Activated B cell treated with CpG ODN at 0.5 μM for 24 hours (primary cell): ENCODE results near the gene MTURN. TPM values are rescaled to one million over a fixed set of nuclear protein-coding genes. Genes with fewer than 3 reads are reported as not detected.

Experiments used
- ATAC-seq: fragments of 200-7000 bp; cut with Tn5 transposase; one replicate; pipeline ENCODE4 v1.10.0; 2021; ENCODE audit warnings: low read depth, mild to moderate bottlenecking, moderate library complexity
- CTCF ChIA-PET: fragments of 350-600 bp; sonication (Branson Sonifier 250); formaldehyde crosslinking; loops from one replicate; lab custom pipeline; 2021; ENCODE audit warnings: antibody characterized with exemption; lab: Charles Lee
- POLR2A ChIA-PET: fragments of 350-600 bp; sonication (Branson Sonifier 250); formaldehyde crosslinking; loops from one replicate; lab custom pipeline; 2021; ENCODE audit warnings: antibody characterized with exemption; lab: Charles Lee
- DNase-seq: peaks from one replicate; pipeline ENCODE4 v3.0.0; 2022
- H3K27ac Mint-ChIP-seq: one replicate; pipeline ENCODE4 v1.8.0; 2020; ENCODE audit warnings: mixed read lengths
- H3K27me3 Mint-ChIP-seq: one replicate; pipeline ENCODE4 v1.8.0; 2021; ENCODE audit warnings: mixed read lengths
- H3K36me3 Mint-ChIP-seq: one replicate; pipeline ENCODE4 v1.8.0; 2021; ENCODE audit warnings: low read depth, mixed read lengths
- H3K4me1 Mint-ChIP-seq: one replicate; pipeline ENCODE4 v1.8.0; 2021; ENCODE audit warnings: mixed read lengths
- H3K4me3 Mint-ChIP-seq: one replicate; pipeline ENCODE4 v1.8.0; 2020; ENCODE audit warnings: mild to moderate bottlenecking, mixed read lengths
- H3K9me3 Mint-ChIP-seq: one replicate; pipeline ENCODE4 v1.8.0; 2020; ENCODE audit warnings: mixed read lengths
- CTCF ChIP-seq: fragments of 200-600 bp; IDR thresholded peaks from one replicate; pipeline ENCODE4 v1.8.0; 2022; ENCODE audit warnings: antibody characterized with exemption, mild to moderate bottlenecking
- intact Hi-C: fragments of 100-400 bp; cut with micrococcal nuclease; formaldehyde crosslinking; loops from one replicate; pipeline ENCODE4 v1.15.1; 2024
- total RNA-seq: library from RNA; stranded (reverse); gene quantifications from 2 replicates; pipeline ENCODE4 v1.2.3, GENCODE V29; 2022

Gene MTURN
- total RNA-seq, 1 donor from 2014 or later = 4.6 TPM

GRCh38 chr7:30117896-30118295 is 16.9 kb upstream of the MTURN start:
- Mint-ChIP-seq H3K27me3 (no peaks in the 10 kb centered on the region), H3K36me3 (no peaks in the 10 kb centered on the region), H3K27ac (no peak overlapping the region), H3K4me1 (peaks cover 14% of the 10 kb centered on the region), H3K4me3 (no peak overlapping the region), H3K9me3 (peaks cover 8% of the 10 kb centered on the region)
- no peak for DNase-seq
- TF ChIP-seq CTCF = no peak
- ChIA-PET POLR2A (no interaction called here), CTCF (no interaction called here)
- no peak for ATAC-seq
- intact Hi-C loops = no loop called here

- DNase-seq (no peak), ATAC-seq (no peak)
- ChIA-PET POLR2A (interaction anchor here (1.2 kb wide), 2 partner anchors 14 to 24 kb away, joined by 3 to 4 read pairs; no protein-coding TSS in a partner anchor), CTCF (interaction anchor here (1.3 kb wide), 1 partner anchor 58 kb away, joined by 4 read pairs; no protein-coding TSS in a partner anchor)
- no peaks in the 10 kb centered on the region for H3K27me3 Mint-ChIP-seq
- no peaks in the 10 kb centered on the region for H3K36me3 Mint-ChIP-seq
- no peak for TF ChIP-seq CTCF
- peaks cover 7% of the 10 kb centered on the region for H3K4me1 Mint-ChIP-seq
- H3K27ac Mint-ChIP-seq = no peak overlapping the region
- intact Hi-C loops = no loop called here
- H3K9me3 Mint-ChIP-seq = no peaks in the 10 kb centered on the region
- no peak overlapping the region for H3K4me3 Mint-ChIP-seq
Measured at GRCh38 chr7:30119890-30120577, 14.8 kb upstream of the MTURN start.

GRCh38 chr7:30133736-30134610 is 813 bp upstream of the MTURN start:
- no peak for ATAC-seq
- H3K27ac Mint-ChIP-seq = peak overlapping the region; percentile 61
- DNase-seq = no peak
- no peak for TF ChIP-seq CTCF
- peaks cover 3% of the 10 kb centered on the region for H3K36me3 Mint-ChIP-seq
- no peaks in the 10 kb centered on the region for H3K9me3 Mint-ChIP-seq
- POLR2A ChIA-PET = interaction anchor here (0.8 to 1.3 kb wide), 4 partner anchors 12 to 344 kb away, joined by 3 to 4 read pairs (median 4); partner anchors contain the start of gene NOD1
- peaks cover 11% of the 10 kb centered on the region for H3K27me3 Mint-ChIP-seq
- CTCF ChIA-PET = interaction anchor here (1.2 to 2.0 kb wide), 4 partner anchors 23 to 72 kb away, joined by 3 to 5 read pairs (median 4); no protein-coding TSS in a partner anchor
- peak overlapping the region; percentile 83 for H3K4me3 Mint-ChIP-seq
- intact Hi-C loops = loop anchor here (2.0 kb wide), 3 partner anchors 29 to 145 kb away; partner anchors contain the start of genes FKBP14 and SCRN1
- peaks cover 12% of the 10 kb centered on the region for H3K4me1 Mint-ChIP-seq

- CTCF ChIA-PET = interaction anchor here (1.2 to 2.0 kb wide), 4 partner anchors 22 to 73 kb away, joined by 3 to 5 read pairs (median 4); no protein-coding TSS in a partner anchor
- DNase-seq (peak; percentile 59), ATAC-seq (peak; percentile 50)
- no peaks in the 10 kb centered on the region for H3K9me3 Mint-ChIP-seq
- peaks cover 9% of the 10 kb centered on the region for H3K27me3 Mint-ChIP-seq
- intact Hi-C loops = loop anchor here (1.0 to 2.0 kb wide), 5 partner anchors 27 to 459 kb away; partner anchors contain the start of genes FKBP14, GARS1, SCRN1 and ZNRF2
- H3K4me3 Mint-ChIP-seq = peak overlapping the region; percentile 91
- TF ChIP-seq CTCF = no peak
- H3K27ac Mint-ChIP-seq = peak overlapping the region; percentile 77
- H3K36me3 Mint-ChIP-seq = peaks cover 3% of the 10 kb centered on the region
- POLR2A ChIA-PET = interaction anchor here (0.7 to 1.3 kb wide), 9 partner anchors 10 to 458 kb away, joined by 3 to 11 read pairs (median 3); partner anchors contain the start of gene NOD1
- H3K4me1 Mint-ChIP-seq = peaks cover 12% of the 10 kb centered on the region
Measured at GRCh38 chr7:30135301-30136116, 723 bp downstream of the MTURN start.
